Activated T-cell treated with anti-CD3 and anti-CD28 coated beads, Interleukin-2, amount 50 U/mL, for 24 hours (primary cell): ENCODE results near the gene TF.
"Not testable (repeated sequence)": the region's sequence is repeated elsewhere in the genome, so short reads cannot be mapped to it uniquely, and the experiment has no call there.

Experiments
- DNase-seq: peaks from one replicate; pipeline ENCODE4 v3.0.0-alpha.2; 2020
- H3K27ac Mint-ChIP-seq: 2 replicates; pipeline ENCODE4 v1.8.0; 2020; ENCODE audit warnings: mild to moderate bottlenecking, mixed read lengths
- H3K27me3 Mint-ChIP-seq: 2 replicates; pipeline ENCODE4 v1.8.0; 2020; ENCODE audit warnings: mixed read lengths
- H3K36me3 Mint-ChIP-seq: 2 replicates; pipeline ENCODE4 v1.8.0; 2020; ENCODE audit warnings: low read depth, mixed read lengths
- H3K4me1 Mint-ChIP-seq: 2 replicates; pipeline ENCODE4 v1.8.0; 2020; ENCODE audit warnings: low read depth, mixed read lengths
- H3K4me3 Mint-ChIP-seq: 2 replicates; pipeline ENCODE4 v1.8.0; 2020; ENCODE audit warnings: mild to moderate bottlenecking, moderate library complexity, mixed read lengths
- H3K9me3 Mint-ChIP-seq: 2 replicates; pipeline ENCODE4 v1.8.0; 2020; ENCODE audit warnings: mixed read lengths

TF gene

GRCh38 chr3:133769536-133769935 lies 23.3 kb downstream of the TF start:
- no peak overlapping the region for H3K27ac Mint-ChIP-seq
- H3K27me3 Mint-ChIP-seq = peaks cover 7% of the 10 kb centered on the region
- H3K4me3 Mint-ChIP-seq = no peak overlapping the region
- no peaks in the 10 kb centered on the region for H3K4me1 Mint-ChIP-seq
- no peaks in the 10 kb centered on the region for H3K36me3 Mint-ChIP-seq
- no peaks in the 10 kb centered on the region for H3K9me3 Mint-ChIP-seq
- no peak for DNase-seq

GRCh38 chr3:133773732-133774131 lies 27.5 kb downstream of the TF start:
- Mint-ChIP-seq H3K4me1 (no peaks in the 10 kb centered on the region), H3K27me3 (peaks cover 25% of the 10 kb centered on the region), H3K9me3 (no peaks in the 10 kb centered on the region), H3K36me3 (no peaks in the 10 kb centered on the region), H3K4me3 (no peak overlapping the region), H3K27ac (no peak overlapping the region)
- DNase-seq = no peak

- H3K27me3 Mint-ChIP-seq = peaks cover 38% of the 10 kb centered on the region
- no peak for DNase-seq
- no peaks in the 10 kb centered on the region for H3K9me3 Mint-ChIP-seq
- H3K27ac Mint-ChIP-seq = no peak overlapping the region
- H3K4me3 Mint-ChIP-seq = no peak overlapping the region
- H3K36me3 Mint-ChIP-seq = no peaks in the 10 kb centered on the region
- no peaks in the 10 kb centered on the region for H3K4me1 Mint-ChIP-seq
Observed at GRCh38 chr3:133775309-133775708, 29.1 kb downstream of the TF start.

- H3K9me3 Mint-ChIP-seq = no peaks in the 10 kb centered on the region
- H3K4me1 Mint-ChIP-seq = no peaks in the 10 kb centered on the region
- no peaks in the 10 kb centered on the region for H3K36me3 Mint-ChIP-seq
- H3K27ac Mint-ChIP-seq = no peak overlapping the region
- H3K4me3 Mint-ChIP-seq = no peak overlapping the region
- no peak for DNase-seq
- H3K27me3 Mint-ChIP-seq = peaks cover 38% of the 10 kb centered on the region
Observed at GRCh38 chr3:133775835-133776234, 29.6 kb downstream of the TF start.

GRCh38 chr3:133776794-133777438 lies 30.7 kb downstream of the TF start:
- Mint-ChIP-seq H3K27ac (no peak overlapping the region), H3K27me3 (peaks cover 35% of the 10 kb centered on the region), H3K4me1 (no peaks in the 10 kb centered on the region), H3K9me3 (no peaks in the 10 kb centered on the region), H3K4me3 (no peak overlapping the region), H3K36me3 (no peaks in the 10 kb centered on the region)
- DNase-seq = no peak

- Mint-ChIP-seq H3K36me3 (no peaks in the 10 kb centered on the region), H3K9me3 (no peaks in the 10 kb centered on the region), H3K4me3 (no peak overlapping the region), H3K4me1 (no peaks in the 10 kb centered on the region), H3K27me3 (peaks cover 39% of the 10 kb centered on the region), H3K27ac (no peak overlapping the region)
- DNase-seq = no peak
Observed at GRCh38 chr3:133777807-133778568, 31.8 kb downstream of the TF start.

- Mint-ChIP-seq H3K36me3 (no peaks in the 10 kb centered on the region), H3K4me1 (no peaks in the 10 kb centered on the region), H3K27me3 (peaks cover 33% of the 10 kb centered on the region), H3K9me3 (peaks cover 2% of the 10 kb centered on the region), H3K4me3 (no peak overlapping the region), H3K27ac (no peak overlapping the region)
- DNase-seq = no peak
Observed at GRCh38 chr3:133779626-133780203, 33.5 kb downstream of the TF start.

GRCh38 chr3:133780756-133781155 lies 34.6 kb downstream of the TF start:
- H3K27me3 Mint-ChIP-seq = peaks cover 26% of the 10 kb centered on the region
- not testable (repeated sequence) for DNase-seq, H3K27ac Mint-ChIP-seq, H3K4me1 Mint-ChIP-seq, H3K36me3 Mint-ChIP-seq, H3K9me3 Mint-ChIP-seq, H3K4me3 Mint-ChIP-seq

- Mint-ChIP-seq H3K36me3 (no peaks in the 10 kb centered on the region), H3K4me1 (no peaks in the 10 kb centered on the region), H3K27ac (no peak overlapping the region), H3K4me3 (no peak overlapping the region), H3K9me3 (peaks cover 2% of the 10 kb centered on the region), H3K27me3 (peaks cover 23% of the 10 kb centered on the region)
- no peak for DNase-seq
Observed at GRCh38 chr3:133781570-133781969, 35.4 kb downstream of the TF start.

- Mint-ChIP-seq H3K4me1 (no peaks in the 10 kb centered on the region), H3K9me3 (peaks cover 2% of the 10 kb centered on the region), H3K27me3 (peaks cover 18% of the 10 kb centered on the region), H3K4me3 (no peak overlapping the region), H3K36me3 (no peaks in the 10 kb centered on the region), H3K27ac (no peak overlapping the region)
- DNase-seq = no peak
Observed at GRCh38 chr3:133782454-133782853, 36.3 kb downstream of the TF start.

GRCh38 chr3:133783762-133784161 lies 37.6 kb downstream of the TF start:
- Mint-ChIP-seq H3K4me3 (no peak overlapping the region), H3K27me3 (peaks cover 17% of the 10 kb centered on the region), H3K36me3 (no peaks in the 10 kb centered on the region), H3K27ac (no peak overlapping the region), H3K9me3 (peaks cover 2% of the 10 kb centered on the region), H3K4me1 (no peaks in the 10 kb centered on the region)
- no peak for DNase-seq

- Mint-ChIP-seq H3K27ac (no peak overlapping the region), H3K9me3 (peaks cover 13% of the 10 kb centered on the region), H3K27me3 (no peaks in the 10 kb centered on the region), H3K4me1 (no peaks in the 10 kb centered on the region), H3K4me3 (no peak overlapping the region), H3K36me3 (no peaks in the 10 kb centered on the region)
- no peak for DNase-seq
Observed at GRCh38 chr3:133788024-133788423, 41.8 kb downstream of the TF start.

GRCh38 chr3:133792171-133792763 lies 46.1 kb downstream of the TF start:
- peaks cover 7% of the 10 kb centered on the region for H3K27me3 Mint-ChIP-seq
- H3K36me3 Mint-ChIP-seq = no peaks in the 10 kb centered on the region
- H3K9me3 Mint-ChIP-seq = peaks cover 12% of the 10 kb centered on the region
- no peak for DNase-seq
- no peak overlapping the region for H3K4me3 Mint-ChIP-seq
- H3K27ac Mint-ChIP-seq = no peak overlapping the region
- H3K4me1 Mint-ChIP-seq = no peaks in the 10 kb centered on the region

- Mint-ChIP-seq H3K36me3 (no peaks in the 10 kb centered on the region), H3K4me3 (no peak overlapping the region), H3K27ac (no peak overlapping the region), H3K9me3 (peaks cover 5% of the 10 kb centered on the region), H3K4me1 (no peaks in the 10 kb centered on the region), H3K27me3 (peaks cover 25% of the 10 kb centered on the region)
- no peak for DNase-seq
Observed at GRCh38 chr3:133797396-133798105, 51.4 kb downstream of the TF start.
